Activated CD4-positive, alpha-beta T cell treated with anti-CD3 and anti-CD28 coated beads, Interleukin-2, Interleukin-4, amounts not matched to agents 100 ng/mL and 50 ng/mL, durations not matched to agents 16 hours and 8 hours (primary cell): Measurements from ENCODE around the gene LAIR2.
A peak's percentile ranks its signal among the peaks of the same experiment; 100 is the strongest.
"Not testable (repeated sequence)": the region's sequence is repeated elsewhere in the genome, so short reads cannot be mapped to it uniquely, and the experiment has no call there.

Source experiments
- DNase-seq: peaks from one replicate; pipeline ENCODE4 v3.0.0-alpha.2; 2020; ENCODE audit warnings: low spot score

The LAIR2 gene

GRCh38 chr19:54464630-54465425, 37.8 kb upstream of the LAIR2 start:
- peak; percentile 88 for DNase-seq

- no peak for DNase-seq
Measured at GRCh38 chr19:54465426-54466109, 37.1 kb upstream of the LAIR2 start.

- not testable (repeated sequence) for DNase-seq
Measured at GRCh38 chr19:54466110-54466480, 36.5 kb upstream of the LAIR2 start.

GRCh38 chr19:54469496-54469934, 33.1 kb upstream of the LAIR2 start:
- no peak for DNase-seq

GRCh38 chr19:54470276-54470887, 32.2 kb upstream of the LAIR2 start:
- no peak for DNase-seq

- DNase-seq, result no peak
Measured at GRCh38 chr19:54470991-54471782, 31.4 kb upstream of the LAIR2 start.

GRCh38 chr19:54473071-54473891, 29.4 kb upstream of the LAIR2 start, which contains the start of gene CDC42EP5:
Gene CDC42EP5, minus strand, starts transcription at chr19:54473296. Its CDS starts 7,749 bp downstream, at chr19:54465547.
- DNase-seq, result no peak

- no peak for DNase-seq
Measured at GRCh38 chr19:54473892-54474372, 28.7 kb upstream of the LAIR2 start.

GRCh38 chr19:54475706-54476105, 26.9 kb upstream of the LAIR2 start:
- no peak for DNase-seq

- no peak for DNase-seq
Measured at GRCh38 chr19:54477650-54478049, 25.0 kb upstream of the LAIR2 start.

GRCh38 chr19:54478677-54479266, 23.9 kb upstream of the LAIR2 start:
- DNase-seq, result peak; percentile 31

GRCh38 chr19:54480051-54480450, 22.6 kb upstream of the LAIR2 start:
- DNase-seq, result no peak

GRCh38 chr19:54481326-54481930, 21.2 kb upstream of the LAIR2 start:
- peak; percentile 30 for DNase-seq

GRCh38 chr19:54482889-54483288, 19.7 kb upstream of the LAIR2 start:
- no peak for DNase-seq

GRCh38 chr19:54484451-54484850, 18.2 kb upstream of the LAIR2 start:
- DNase-seq, result no peak

GRCh38 chr19:54485851-54486250, 16.8 kb upstream of the LAIR2 start:
- DNase-seq, result no peak

- DNase-seq, result no peak
Measured at GRCh38 chr19:54489341-54489740, 13.3 kb upstream of the LAIR2 start.

GRCh38 chr19:54489766-54490165, 12.9 kb upstream of the LAIR2 start:
- no peak for DNase-seq

GRCh38 chr19:54492568-54492967, 10.1 kb upstream of the LAIR2 start:
- no peak for DNase-seq

- not testable (repeated sequence) for DNase-seq
Measured at GRCh38 chr19:54493056-54493455, 9.6 kb upstream of the LAIR2 start.
